ENCODE data around the gene ARMC5.
"Not testable (repeated sequence)": the region's sequence is repeated elsewhere in the genome, so short reads cannot be mapped to it uniquely, and the experiment has no call there.

The ARMC5 gene

GRCh38 chr16:31480851-31481536, 21.7 kb downstream of the ARMC5 start:
- DNase-seq, result peak; percentile 68

GRCh38 chr16:31483081-31483480, 23.8 kb downstream of the ARMC5 start, which contains the start of gene SLC5A2:
Gene SLC5A2 (plus strand): TSS chr16:31483123. CDS start chr16:31483137, 14 bp downstream.
- DNase-seq, result no peak

DNA sequence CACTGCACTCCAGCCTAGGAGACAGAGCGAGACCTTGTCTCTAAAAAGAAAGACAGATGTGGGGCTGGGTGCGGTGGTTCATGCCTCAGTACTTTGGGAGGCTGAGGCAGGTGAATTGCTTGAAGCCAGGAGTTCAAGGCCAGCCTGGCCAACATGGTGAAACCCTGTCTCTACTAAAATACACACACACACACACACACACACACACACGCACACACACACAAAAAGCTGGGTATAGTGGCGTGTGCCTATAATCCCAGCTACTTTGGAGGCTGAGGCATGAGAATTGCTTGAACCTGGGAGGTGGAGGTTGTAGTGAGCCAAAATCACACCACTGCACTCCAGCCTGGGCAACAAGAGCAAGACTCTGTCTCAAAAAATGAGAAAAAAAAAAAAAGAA, 24.7 kb downstream of the ARMC5 start:
- DNase-seq, result not testable (repeated sequence)

- DNase-seq, result no peak
Measured at GRCh38 chr16:31484491-31485171, 25.3 kb downstream of the ARMC5 start.

DNA sequence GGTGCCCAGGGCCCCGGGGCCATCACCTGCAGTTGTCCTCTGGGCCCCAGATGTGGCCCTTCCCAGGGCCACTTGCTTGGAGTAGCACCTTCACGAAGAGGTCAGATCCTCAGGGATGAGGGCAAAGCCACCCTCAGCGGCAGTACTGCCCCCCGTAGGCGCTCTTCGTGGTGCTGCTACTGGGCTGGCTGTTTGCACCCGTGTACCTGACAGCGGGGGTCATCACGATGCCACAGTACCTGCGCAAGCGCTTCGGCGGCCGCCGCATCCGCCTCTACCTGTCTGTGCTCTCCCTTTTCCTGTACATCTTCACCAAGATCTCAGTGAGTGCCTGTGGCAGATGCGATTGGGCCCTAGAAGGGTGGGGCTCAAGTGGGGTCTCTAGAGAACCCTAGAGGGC, 26.3 kb downstream of the ARMC5 start:
- DNase-seq, result no peak

DNA sequence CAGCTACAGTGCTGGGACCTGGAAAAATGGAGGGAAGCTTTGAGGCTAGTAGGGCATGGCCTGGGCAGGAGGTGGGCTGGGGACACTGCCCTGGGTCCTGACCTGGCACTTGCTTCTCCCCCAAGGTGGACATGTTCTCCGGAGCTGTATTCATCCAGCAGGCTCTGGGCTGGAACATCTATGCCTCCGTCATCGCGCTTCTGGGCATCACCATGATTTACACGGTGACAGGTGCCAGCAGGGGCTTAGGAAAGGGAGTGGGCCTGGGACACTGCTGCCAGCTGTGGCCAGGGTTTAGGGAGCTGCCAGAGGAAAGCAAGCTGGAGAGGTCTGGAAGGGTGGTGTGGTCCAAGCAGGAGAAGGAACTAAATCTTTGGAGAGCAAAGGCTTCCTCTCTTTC, 26.7 kb downstream of the ARMC5 start:
- DNase-seq, result no peak

GRCh38 chr16:31487071-31487719, 27.9 kb downstream of the ARMC5 start:
- no peak for DNase-seq

DNA sequence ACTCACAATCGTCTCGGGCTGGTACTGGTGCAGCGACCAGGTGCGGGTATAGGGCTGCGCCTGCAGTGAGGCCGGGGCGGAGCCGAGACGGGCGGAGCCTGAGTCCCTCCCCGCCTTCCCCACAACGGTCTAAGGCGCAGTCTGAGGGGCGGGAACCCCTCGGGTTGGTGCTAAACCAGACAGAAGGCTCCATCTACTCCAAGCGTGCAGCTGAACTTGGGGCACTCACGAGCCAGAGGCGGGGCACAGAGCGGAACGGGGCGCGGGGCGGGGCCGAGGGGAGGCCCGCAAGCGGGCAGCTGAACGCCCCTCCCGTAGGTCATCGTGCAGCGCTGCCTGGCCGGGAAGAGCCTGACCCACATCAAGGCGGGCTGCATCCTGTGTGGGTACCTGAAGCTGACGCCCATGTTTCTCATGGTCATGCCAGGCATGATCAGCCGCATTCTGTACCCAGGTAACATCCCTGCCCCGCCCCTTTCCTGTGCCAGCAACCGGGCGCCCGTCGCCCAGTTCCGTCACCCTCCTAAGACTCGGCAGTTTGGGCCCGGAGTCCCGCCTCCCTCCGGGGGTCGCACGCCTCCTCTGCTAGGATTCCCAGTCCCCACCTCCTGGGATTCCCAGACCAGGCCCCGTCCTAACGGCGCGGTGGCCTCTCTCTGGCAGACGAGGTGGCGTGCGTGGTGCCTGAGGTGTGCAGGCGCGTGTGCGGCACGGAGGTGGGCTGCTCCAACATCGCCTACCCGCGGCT, 28.6 kb downstream of the ARMC5 start:
- DNase-seq, result peak; percentile 84

DNA sequence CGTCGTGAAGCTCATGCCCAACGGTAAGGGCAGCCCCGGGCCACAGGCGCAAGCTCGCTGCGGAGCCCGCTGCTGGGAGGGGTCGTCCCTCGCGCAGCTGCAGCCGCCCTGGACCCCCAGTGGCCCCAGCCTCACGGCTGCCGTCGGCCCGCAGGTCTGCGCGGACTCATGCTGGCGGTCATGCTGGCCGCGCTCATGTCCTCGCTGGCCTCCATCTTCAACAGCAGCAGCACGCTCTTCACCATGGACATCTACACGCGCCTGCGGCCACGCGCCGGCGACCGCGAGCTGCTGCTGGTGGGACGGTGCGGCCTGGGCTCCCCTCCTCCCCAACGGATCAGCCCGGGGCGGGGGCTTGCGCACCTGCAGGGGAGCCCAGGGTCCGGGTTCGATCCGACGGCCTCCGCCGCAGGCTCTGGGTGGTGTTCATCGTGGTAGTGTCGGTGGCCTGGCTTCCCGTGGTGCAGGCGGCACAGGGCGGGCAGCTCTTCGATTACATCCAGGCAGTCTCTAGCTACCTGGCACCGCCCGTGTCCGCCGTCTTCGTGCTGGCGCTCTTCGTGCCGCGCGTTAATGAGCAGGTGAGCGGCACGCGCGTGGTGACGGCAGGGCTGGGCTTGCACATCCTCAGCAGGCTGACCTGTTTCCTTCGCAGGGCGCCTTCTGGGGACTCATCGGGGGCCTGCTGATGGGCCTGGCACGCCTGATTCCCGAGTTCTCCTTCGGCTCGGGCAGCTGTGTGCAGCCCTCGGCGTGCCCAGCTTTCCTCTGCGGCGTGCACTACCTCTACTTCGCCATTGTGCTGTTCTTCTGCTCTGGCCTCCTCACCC, 29.4 kb downstream of the ARMC5 start:
- DNase-seq, result no peak

DNA sequence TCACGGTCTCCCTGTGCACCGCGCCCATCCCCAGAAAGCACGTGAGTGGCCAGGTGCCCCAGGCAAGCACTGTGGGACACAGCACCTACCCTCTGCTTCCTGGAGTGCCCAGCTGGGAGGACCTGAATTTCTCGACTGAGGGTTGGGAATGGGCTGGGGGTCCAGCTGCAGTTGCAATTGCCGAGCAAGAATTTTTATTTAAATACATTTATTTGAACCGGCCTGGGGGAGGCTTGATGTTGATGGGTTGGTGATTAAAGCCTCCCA, 29.9 kb downstream of the ARMC5 start:
- DNase-seq, result no peak

- no peak for DNase-seq
Measured at GRCh38 chr16:31489616-31490584, 30.6 kb downstream of the ARMC5 start.

- DNase-seq, result no peak
Measured at GRCh38 chr16:31491778-31492418, 32.6 kb downstream of the ARMC5 start.

DNA sequence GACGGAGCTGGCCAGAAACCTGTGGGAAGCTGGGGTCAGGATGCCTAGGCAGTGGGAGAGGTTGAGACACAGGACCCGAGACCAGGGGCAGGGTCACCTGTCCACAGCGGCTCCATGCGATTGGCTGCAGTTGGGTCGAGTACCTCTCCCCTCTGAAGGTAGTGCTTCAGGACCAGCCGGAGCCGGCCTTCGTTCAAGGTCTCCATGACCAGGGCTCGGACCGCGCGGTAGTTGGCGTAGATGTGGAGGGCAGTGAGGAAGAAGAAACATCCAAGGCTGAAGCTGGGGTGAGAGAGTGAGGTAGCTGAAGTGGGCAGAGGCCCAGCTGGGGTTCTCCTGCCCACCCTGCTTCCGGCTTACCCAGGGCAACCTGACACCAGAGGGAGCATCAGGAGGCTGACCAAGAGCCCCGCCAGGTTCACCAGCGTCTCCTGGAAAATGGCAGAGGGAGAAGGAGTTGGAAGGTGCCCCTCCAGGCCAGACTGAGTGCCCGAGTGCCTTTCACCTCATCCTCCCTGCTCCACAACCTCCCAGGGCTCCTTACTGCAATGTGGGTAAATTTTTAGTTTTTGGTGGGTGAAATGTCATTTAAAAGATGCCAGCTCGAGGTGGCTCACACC, 34.3 kb downstream of the ARMC5 start:
- no peak for DNase-seq

DNA sequence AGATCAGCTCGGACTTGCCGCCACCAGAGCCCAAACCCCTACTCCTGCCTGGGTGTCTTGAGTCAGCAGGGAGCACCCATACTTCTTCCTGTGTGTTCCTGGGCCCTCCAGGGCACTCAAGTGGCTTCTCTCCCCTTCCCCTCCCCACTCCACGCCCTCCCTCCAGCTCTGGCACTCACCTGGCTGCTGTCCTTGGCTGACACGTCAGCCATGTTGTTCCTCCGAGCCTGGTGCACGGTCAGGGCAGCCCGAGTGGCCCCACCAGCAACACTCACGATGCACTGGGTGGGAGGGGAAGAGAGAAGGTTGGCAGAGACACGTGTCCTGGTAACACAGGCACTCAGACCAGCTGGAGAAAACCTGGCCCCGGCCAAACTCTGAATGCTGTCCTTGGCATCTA, 37.4 kb downstream of the ARMC5 start:
- no peak for DNase-seq

DNA sequence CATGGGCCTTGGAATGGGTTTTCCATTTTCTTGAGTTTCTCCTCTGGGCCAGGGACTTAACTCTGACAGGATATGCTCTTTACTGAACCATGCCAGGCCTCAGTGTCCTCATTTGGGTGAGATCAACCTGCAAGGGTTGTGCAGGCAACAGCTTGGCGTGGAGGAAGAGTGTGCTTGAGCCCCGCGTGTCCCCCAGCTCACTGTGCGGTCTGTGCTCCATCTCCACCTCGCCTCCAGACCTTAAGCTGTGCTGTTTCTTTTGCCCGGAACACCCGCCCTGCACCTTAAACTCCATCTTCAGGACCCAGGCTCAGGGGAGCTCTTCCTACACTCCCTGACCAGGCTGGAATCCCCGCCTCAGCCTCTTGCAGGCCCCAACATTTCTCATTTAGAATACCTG, 39.2 kb downstream of the ARMC5 start:
- DNase-seq, result no peak

- DNase-seq, result no peak
Measured at GRCh38 chr16:31499928-31500327, 40.6 kb downstream of the ARMC5 start.

GRCh38 chr16:31501226-31501965, 42.1 kb downstream of the ARMC5 start:
- DNase-seq, result no peak

DNA sequence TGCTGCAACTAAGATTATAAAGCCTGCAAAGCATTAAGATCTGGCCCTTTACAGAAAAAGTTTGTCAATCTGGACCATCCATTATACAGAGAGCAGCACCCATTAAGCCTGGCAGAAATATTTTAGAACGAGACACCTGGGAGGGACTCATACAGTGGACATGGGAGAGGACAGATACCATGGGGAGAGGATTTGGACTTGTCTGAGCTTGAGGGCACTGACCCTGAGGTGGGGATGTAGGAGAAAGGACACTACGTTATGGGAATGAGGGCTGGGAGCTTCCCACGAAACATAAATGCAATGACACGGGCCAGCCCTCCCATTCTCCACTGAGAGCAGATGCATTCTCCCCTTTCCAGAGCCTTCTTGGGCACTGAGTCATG, 42.7 kb downstream of the ARMC5 start:
- DNase-seq, result no peak

DNA sequence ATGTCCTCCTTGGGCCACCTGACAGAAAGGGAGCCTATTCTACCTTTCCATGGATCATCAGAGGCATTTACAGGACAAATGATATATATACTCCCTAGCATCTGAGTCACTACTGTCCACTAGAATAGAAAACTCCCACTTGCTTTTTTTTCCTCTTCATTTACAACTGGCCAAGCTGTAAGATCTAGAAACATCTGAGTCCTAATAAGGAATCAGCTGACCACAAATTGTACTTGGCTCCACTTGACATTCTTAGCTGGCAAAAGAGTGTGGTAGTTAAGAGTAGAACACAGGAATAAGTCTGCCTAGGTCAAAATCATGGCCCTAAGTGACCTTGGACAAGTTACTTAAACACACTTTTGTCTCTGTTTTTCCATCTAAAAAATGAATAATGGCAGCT, 43.7 kb downstream of the ARMC5 start:
- no peak for DNase-seq

GRCh38 chr16:31503555-31503954, 44.3 kb downstream of the ARMC5 start:
- DNase-seq, result not testable (repeated sequence)

Measured in hematopoietic multipotent progenitor cell treated with erythropoietin and hydrocortisone succinate and interleukin-3 and kit ligand, for 8 days (in vitro differentiated cells).